ENCODE measurements around the gene SMKR1. TPM values are rescaled to one million over a fixed set of nuclear protein-coding genes. Genes with fewer than 3 reads are reported as not detected.

Gene SMKR1
- total and polyA plus RNA-seq, 5 donors from 2014 or later: 0.26 to 3.6 (median 1.3) TPM; not detected in 2

DNA sequence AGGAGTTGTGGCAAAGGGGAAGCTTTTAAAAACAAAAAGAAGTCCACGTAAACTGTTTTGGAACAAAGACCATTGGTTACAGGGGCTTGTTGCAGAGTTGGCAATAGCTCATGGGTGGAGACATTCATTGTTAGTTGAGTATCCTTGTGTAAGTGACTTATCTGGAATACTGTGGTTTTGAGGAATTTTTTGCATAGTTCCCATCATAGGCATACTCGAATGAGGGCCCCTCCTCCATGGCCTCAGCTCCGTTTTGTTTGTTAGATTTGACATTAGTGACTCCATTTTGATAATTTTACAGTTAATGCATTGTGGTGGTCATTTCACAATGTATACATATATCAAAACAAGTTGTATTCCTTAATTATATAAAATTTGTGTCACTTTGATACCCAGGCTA, 12.8 kb upstream of the SMKR1 start:
- Histone ChIP-seq H3K27me3 (ENCODE audit: control insufficient read depth, insufficient read depth, low read length) (no peaks in the 10 kb centered on the region), H3K27ac (ENCODE audit: insufficient read depth, low read length, poor library complexity, severe bottlenecking) (no peak overlapping the region), H3K36me3 (ENCODE audit: control insufficient read depth, insufficient read depth, low read length) (no peaks in the 10 kb centered on the region), H3K4me1 (ENCODE audit: control insufficient read depth, insufficient read depth, low read length, poor library complexity, severe bottlenecking) (no peaks in the 10 kb centered on the region), H3K9me3 (ENCODE audit: control insufficient read depth in 2 of 2, low read length in 2 of 2) (no peaks in the 10 kb centered on the region), H3K4me3 (ENCODE audit: low read depth, low read length) (no peak overlapping the region)
- ATAC-seq (ENCODE audit: low read depth in 2 of 2) (no peak), DNase-seq (no peak)
- Mint-ChIP-seq H3K27me3 (peaks cover 4% of the 10 kb centered on the region), H3K9me3 (no peaks in the 10 kb centered on the region), H3K4me1 (peaks cover 0 to 8% (median 4%) of the 10 kb centered on the region in 4 donors), H3K36me3 (no peaks in the 10 kb centered on the region), H3K27ac (no peak overlapping the region), H3K4me3 (no peak overlapping the region)

DNA sequence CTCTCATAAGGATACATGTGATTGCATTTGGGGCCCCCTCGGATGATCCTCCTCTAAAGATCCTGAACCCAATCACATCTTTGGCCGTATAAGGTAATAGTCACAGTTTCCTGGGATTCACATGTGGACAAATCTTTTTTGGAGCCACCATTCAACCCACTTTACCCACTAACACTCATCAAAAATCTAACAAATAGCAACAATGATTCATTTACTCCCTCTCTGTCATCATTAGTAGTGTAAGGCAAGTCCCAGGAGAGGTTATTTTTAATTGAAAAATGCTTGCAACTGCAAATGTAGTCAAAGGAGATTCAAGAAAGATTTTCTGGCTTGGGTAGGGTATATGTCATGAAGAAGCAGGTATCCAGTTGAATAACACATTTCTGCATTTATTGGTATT, 9.9 kb upstream of the SMKR1 start:
- Histone ChIP-seq H3K4me1 (ENCODE audit: control insufficient read depth, insufficient read depth, low read length, poor library complexity, severe bottlenecking) (no peaks in the 10 kb centered on the region), H3K9me3 (ENCODE audit: control insufficient read depth in 2 of 2, low read length in 2 of 2) (no peaks in the 10 kb centered on the region), H3K27ac (ENCODE audit: insufficient read depth, low read length, poor library complexity, severe bottlenecking) (no peak overlapping the region), H3K4me3 (ENCODE audit: low read depth, low read length) (no peak overlapping the region), H3K27me3 (ENCODE audit: control insufficient read depth, insufficient read depth, low read length) (no peaks in the 10 kb centered on the region), H3K36me3 (ENCODE audit: control insufficient read depth, insufficient read depth, low read length) (no peaks in the 10 kb centered on the region)
- no peaks in the 10 kb centered on the region for H3K9me3 Mint-ChIP-seq
- H3K27ac Mint-ChIP-seq: no peak overlapping the region
- ATAC-seq (ENCODE audit: low read depth in 2 of 2) (no peak), DNase-seq (no peak)
- H3K4me1 Mint-ChIP-seq: peaks cover 0 to 14% (median 4%) of the 10 kb centered on the region in 4 donors
- no peaks in the 10 kb centered on the region for H3K36me3 Mint-ChIP-seq
- H3K27me3 Mint-ChIP-seq: peaks cover 4% of the 10 kb centered on the region
- no peak overlapping the region for H3K4me3 Mint-ChIP-seq

DNA sequence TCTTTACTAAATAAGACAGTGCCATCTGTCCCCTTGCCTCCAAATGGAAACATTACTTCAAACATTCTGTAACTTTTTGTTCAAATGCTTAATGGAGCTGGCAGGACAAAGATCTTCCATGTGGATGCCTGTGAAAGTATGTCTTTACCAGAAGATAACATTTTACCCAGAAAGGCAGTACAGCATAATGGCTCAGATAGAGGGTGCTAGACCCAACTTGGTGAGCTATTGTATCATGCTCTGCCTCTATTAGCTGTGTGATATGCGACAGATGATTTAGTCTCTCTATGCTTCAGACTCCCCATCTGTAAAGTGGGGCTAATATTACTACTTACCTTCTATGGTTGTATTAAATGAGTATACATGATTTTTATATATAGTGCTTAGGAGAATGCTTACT, 8.8 kb upstream of the SMKR1 start:
- Histone ChIP-seq H3K27ac (ENCODE audit: insufficient read depth, low read length, poor library complexity, severe bottlenecking) (no peak overlapping the region), H3K9me3 (ENCODE audit: control insufficient read depth in 2 of 2, low read length in 2 of 2) (no peaks in the 10 kb centered on the region), H3K36me3 (ENCODE audit: control insufficient read depth, insufficient read depth, low read length) (no peaks in the 10 kb centered on the region), H3K4me3 (ENCODE audit: low read depth, low read length) (no peak overlapping the region), H3K4me1 (ENCODE audit: control insufficient read depth, insufficient read depth, low read length, poor library complexity, severe bottlenecking) (no peaks in the 10 kb centered on the region), H3K27me3 (ENCODE audit: control insufficient read depth, insufficient read depth, low read length) (no peaks in the 10 kb centered on the region)
- peak in 1 of 3 donors; percentile 31 for DNase-seq
- H3K27ac Mint-ChIP-seq: peak overlapping the region in 1 of 3 donors; percentile 12
- peak; percentile 51 to 59 for ATAC-seq (ENCODE audit: low read depth in 2 of 2)
- H3K9me3 Mint-ChIP-seq: peaks cover 0 to 1% (median 0%) of the 10 kb centered on the region in 7 donors
- H3K36me3 Mint-ChIP-seq: no peaks in the 10 kb centered on the region
- peaks cover 8% of the 10 kb centered on the region for H3K27me3 Mint-ChIP-seq
- no peak overlapping the region for H3K4me3 Mint-ChIP-seq
- peaks cover 0 to 14% (median 4%) of the 10 kb centered on the region in 4 donors for H3K4me1 Mint-ChIP-seq

DNA sequence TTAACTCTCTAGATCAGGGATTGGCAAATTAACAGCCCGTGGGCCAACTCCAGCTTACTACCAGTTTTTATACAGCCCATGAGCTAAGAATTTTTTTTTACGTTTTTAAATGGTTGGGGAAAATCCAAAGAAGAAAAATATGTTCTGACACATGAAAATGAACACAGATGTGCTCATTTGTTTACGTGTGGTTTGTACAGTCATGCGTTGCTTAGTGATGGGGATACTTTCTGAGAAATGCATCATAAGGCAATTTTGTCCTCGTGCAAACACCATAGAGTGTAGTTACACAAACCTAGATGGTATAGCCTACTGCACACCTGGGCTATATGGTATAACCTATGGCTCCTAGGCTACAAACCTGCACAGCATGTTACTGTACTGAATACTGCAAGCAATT, 8.3 kb upstream of the SMKR1 start:
- H3K4me1 Mint-ChIP-seq: peaks cover 0 to 14% (median 4%) of the 10 kb centered on the region in 4 donors
- H3K9me3 Mint-ChIP-seq: peaks cover 0 to 1% (median 0%) of the 10 kb centered on the region in 7 donors
- Histone ChIP-seq H3K9me3 (ENCODE audit: control insufficient read depth in 2 of 2, low read length in 2 of 2) (no peaks in the 10 kb centered on the region), H3K27me3 (ENCODE audit: control insufficient read depth, insufficient read depth, low read length) (no peaks in the 10 kb centered on the region), H3K4me1 (ENCODE audit: control insufficient read depth, insufficient read depth, low read length, poor library complexity, severe bottlenecking) (no peaks in the 10 kb centered on the region), H3K4me3 (ENCODE audit: low read depth, low read length) (no peak overlapping the region), H3K36me3 (ENCODE audit: control insufficient read depth, insufficient read depth, low read length) (no peaks in the 10 kb centered on the region), H3K27ac (ENCODE audit: insufficient read depth, low read length, poor library complexity, severe bottlenecking) (no peak overlapping the region)
- H3K36me3 Mint-ChIP-seq: no peaks in the 10 kb centered on the region
- peak; percentile 61 to 65 for ATAC-seq (ENCODE audit: low read depth in 2 of 2)
- H3K27me3 Mint-ChIP-seq: peaks cover 8% of the 10 kb centered on the region
- H3K4me3 Mint-ChIP-seq: no peak overlapping the region
- DNase-seq: peak in 1 of 3 donors; percentile 58
- no peak overlapping the region for H3K27ac Mint-ChIP-seq

DNA sequence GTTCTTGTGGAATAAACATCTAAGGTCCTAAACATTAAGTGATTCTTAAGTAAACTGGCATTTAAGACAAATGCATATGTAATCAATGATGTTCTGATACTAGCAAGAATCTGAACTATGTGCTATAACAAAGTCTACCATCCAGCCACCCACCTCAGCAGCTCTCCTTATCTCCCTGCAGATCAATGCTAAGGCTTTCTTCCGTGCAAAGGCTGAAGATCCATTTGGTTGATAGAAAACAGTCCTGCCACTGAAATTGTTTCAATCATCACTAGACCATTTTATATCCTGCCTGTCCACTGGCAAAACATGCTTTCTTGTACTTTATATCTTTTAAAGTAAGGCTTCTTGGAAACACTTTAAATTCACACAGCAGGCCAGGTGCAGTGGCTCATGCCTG, 6.3 kb upstream of the SMKR1 start:
- Mint-ChIP-seq H3K36me3 (no peaks in the 10 kb centered on the region), H3K27me3 (peaks cover 8% of the 10 kb centered on the region), H3K4me3 (no peak overlapping the region), H3K9me3 (peaks cover 0 to 1% (median 0%) of the 10 kb centered on the region in 7 donors), H3K27ac (no peak overlapping the region), H3K4me1 (peaks cover 3 to 14% (median 4%) of the 10 kb centered on the region in 4 donors)
- H3K36me3 ChIP-seq (ENCODE audit: control insufficient read depth, insufficient read depth, low read length): no peaks in the 10 kb centered on the region
- H3K9me3 ChIP-seq (ENCODE audit: control insufficient read depth in 2 of 2, low read length in 2 of 2): no peaks in the 10 kb centered on the region
- H3K4me3 ChIP-seq (ENCODE audit: low read depth, low read length): no peak overlapping the region
- ATAC-seq (ENCODE audit: low read depth in 2 of 2) (no peak), DNase-seq (peak in 1 of 3 donors; percentile 41)
- H3K4me1 ChIP-seq (ENCODE audit: control insufficient read depth, insufficient read depth, low read length, poor library complexity, severe bottlenecking): no peaks in the 10 kb centered on the region
- H3K27ac ChIP-seq (ENCODE audit: insufficient read depth, low read length, poor library complexity, severe bottlenecking): no peak overlapping the region
- H3K27me3 ChIP-seq (ENCODE audit: control insufficient read depth, insufficient read depth, low read length): no peaks in the 10 kb centered on the region

DNA sequence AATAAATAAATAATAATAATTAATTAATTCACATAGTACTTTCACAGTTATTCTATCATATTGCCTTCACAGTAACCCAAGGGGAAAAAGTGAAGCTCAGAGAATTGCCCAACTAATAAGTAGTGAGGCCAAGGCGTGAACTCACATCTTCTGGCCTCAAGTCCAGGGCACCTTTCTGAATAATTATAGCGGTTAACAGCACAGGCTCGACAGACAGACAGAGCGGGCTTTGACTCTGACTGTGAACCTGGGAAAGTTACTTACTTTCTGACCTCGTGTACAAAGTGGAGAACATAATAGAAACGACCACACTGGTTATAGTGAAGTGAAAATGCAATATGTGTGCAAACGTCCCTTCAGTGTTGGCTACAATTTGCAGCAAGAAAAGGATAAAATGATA, 5.7 kb upstream of the SMKR1 start:
- H3K4me3 Mint-ChIP-seq: no peak overlapping the region
- DNase-seq (no peak), ATAC-seq (ENCODE audit: low read depth in 2 of 2) (no peak)
- Histone ChIP-seq H3K4me3 (ENCODE audit: low read depth, low read length) (no peak overlapping the region), H3K36me3 (ENCODE audit: control insufficient read depth, insufficient read depth, low read length) (no peaks in the 10 kb centered on the region), H3K4me1 (ENCODE audit: control insufficient read depth, insufficient read depth, low read length, poor library complexity, severe bottlenecking) (peaks cover 2% of the 10 kb centered on the region), H3K27me3 (ENCODE audit: control insufficient read depth, insufficient read depth, low read length) (no peaks in the 10 kb centered on the region), H3K9me3 (ENCODE audit: control insufficient read depth in 2 of 2, low read length in 2 of 2) (no peaks in the 10 kb centered on the region), H3K27ac (ENCODE audit: insufficient read depth, low read length, poor library complexity, severe bottlenecking) (no peak overlapping the region)
- H3K36me3 Mint-ChIP-seq: no peaks in the 10 kb centered on the region
- H3K27me3 Mint-ChIP-seq: peaks cover 8% of the 10 kb centered on the region
- H3K27ac Mint-ChIP-seq: no peak overlapping the region
- peaks cover 0 to 1% (median 0%) of the 10 kb centered on the region in 7 donors for H3K9me3 Mint-ChIP-seq
- peaks cover 4 to 14% (median 9%) of the 10 kb centered on the region in 4 donors for H3K4me1 Mint-ChIP-seq

DNA sequence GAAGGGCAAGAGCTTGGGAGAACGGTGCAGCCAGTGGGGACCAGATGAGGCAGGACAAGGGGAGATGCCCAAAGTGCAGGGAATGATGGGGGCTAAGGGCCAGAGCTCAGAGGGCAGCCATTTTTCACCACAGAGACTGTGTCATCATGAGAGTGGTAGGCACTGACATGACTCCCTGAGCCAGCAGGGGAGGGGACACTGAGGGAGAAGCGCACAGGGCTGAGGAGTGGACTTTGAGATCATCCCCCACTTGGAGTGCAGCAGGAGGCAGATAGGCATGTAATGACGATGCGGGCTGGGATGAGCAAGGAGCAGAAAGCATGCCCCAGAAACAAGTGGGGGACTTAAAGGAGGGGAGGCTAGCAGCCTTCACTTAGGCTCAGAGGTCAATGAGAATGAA, 5.2 kb upstream of the SMKR1 start:
- no peaks in the 10 kb centered on the region for H3K27me3 ChIP-seq (ENCODE audit: control insufficient read depth, insufficient read depth, low read length)
- Mint-ChIP-seq H3K4me1 (peaks cover 4 to 14% (median 11%) of the 10 kb centered on the region in 4 donors), H3K9me3 (peaks cover 0 to 1% (median 0%) of the 10 kb centered on the region in 7 donors), H3K27ac (no peak overlapping the region), H3K4me3 (no peak overlapping the region), H3K36me3 (no peaks in the 10 kb centered on the region), H3K27me3 (peaks cover 8% of the 10 kb centered on the region)
- H3K27ac ChIP-seq (ENCODE audit: insufficient read depth, low read length, poor library complexity, severe bottlenecking): no peak overlapping the region
- H3K4me1 ChIP-seq (ENCODE audit: control insufficient read depth, insufficient read depth, low read length, poor library complexity, severe bottlenecking): peaks cover 6% of the 10 kb centered on the region
- no peaks in the 10 kb centered on the region for H3K9me3 ChIP-seq (ENCODE audit: control insufficient read depth in 2 of 2, low read length in 2 of 2)
- DNase-seq: no peak
- no peak overlapping the region for H3K4me3 ChIP-seq (ENCODE audit: low read depth, low read length)
- ATAC-seq (ENCODE audit: low read depth in 2 of 2): no peak
- H3K36me3 ChIP-seq (ENCODE audit: control insufficient read depth, insufficient read depth, low read length): no peaks in the 10 kb centered on the region

DNA sequence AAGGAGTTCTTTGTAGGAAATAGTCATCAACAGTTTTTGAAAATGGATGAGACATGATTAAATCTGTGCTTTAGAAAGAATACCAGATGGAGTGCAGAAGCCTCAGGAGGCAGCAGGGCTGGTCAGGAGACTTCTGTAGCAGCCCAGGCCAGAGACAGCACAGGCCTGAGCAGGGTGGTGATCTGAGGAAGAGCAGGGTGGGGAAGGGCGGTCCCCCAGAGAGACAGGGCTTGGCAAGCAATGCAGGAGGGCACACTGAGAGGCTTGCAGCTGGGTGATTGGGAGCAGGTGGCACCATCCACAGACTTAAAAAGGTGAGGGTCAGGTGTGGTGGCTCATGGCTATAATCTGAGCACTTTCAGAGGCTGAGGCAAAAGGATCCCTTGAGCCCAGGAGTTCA, 4.3 kb upstream of the SMKR1 start:
- Mint-ChIP-seq H3K4me1 (peaks cover 4 to 14% (median 11%) of the 10 kb centered on the region in 4 donors), H3K4me3 (peak overlapping the region in 2 of 4 donors; percentile 65 to 79), H3K27ac (peak overlapping the region in 2 of 3 donors; percentile 30 to 94), H3K9me3 (peaks cover 0 to 1% (median 0%) of the 10 kb centered on the region in 7 donors), H3K36me3 (no peaks in the 10 kb centered on the region), H3K27me3 (peaks cover 5% of the 10 kb centered on the region)
- Histone ChIP-seq H3K27ac (ENCODE audit: insufficient read depth, low read length, poor library complexity, severe bottlenecking) (no peak overlapping the region), H3K27me3 (ENCODE audit: control insufficient read depth, insufficient read depth, low read length) (no peaks in the 10 kb centered on the region), H3K4me1 (ENCODE audit: control insufficient read depth, insufficient read depth, low read length, poor library complexity, severe bottlenecking) (peaks cover 12% of the 10 kb centered on the region), H3K9me3 (ENCODE audit: control insufficient read depth in 2 of 2, low read length in 2 of 2) (no peaks in the 10 kb centered on the region), H3K4me3 (ENCODE audit: low read depth, low read length) (no peak overlapping the region), H3K36me3 (ENCODE audit: control insufficient read depth, insufficient read depth, low read length) (no peaks in the 10 kb centered on the region)
- no peak for DNase-seq
- ATAC-seq (ENCODE audit: low read depth in 2 of 2): no peak
